HT-29 (cell line): Measurements from ENCODE around the gene IL18R1. TPM values are rescaled to one million over a fixed set of nuclear protein-coding genes. Genes with fewer than 3 reads are reported as not detected.
A peak's percentile ranks its signal among the peaks of the same experiment; 100 is the strongest.

Source experiments
- DNase-seq: peaks from one replicate; pipeline ENCODE4 v3.0.0-alpha.2; 2015; ENCODE audit warnings: low spot score
- total RNA-seq: library from RNA; depleted of rRNA; stranded (reverse); fragments of >200 nt; shearing (Covaris generic); gene quantifications from 2 replicates; pipeline ENCODE4 v1.2.3, GENCODE V29; 2014

IL18R1 gene
- total RNA-seq, 1 experiment from 2014 or later = not detected

DNA sequence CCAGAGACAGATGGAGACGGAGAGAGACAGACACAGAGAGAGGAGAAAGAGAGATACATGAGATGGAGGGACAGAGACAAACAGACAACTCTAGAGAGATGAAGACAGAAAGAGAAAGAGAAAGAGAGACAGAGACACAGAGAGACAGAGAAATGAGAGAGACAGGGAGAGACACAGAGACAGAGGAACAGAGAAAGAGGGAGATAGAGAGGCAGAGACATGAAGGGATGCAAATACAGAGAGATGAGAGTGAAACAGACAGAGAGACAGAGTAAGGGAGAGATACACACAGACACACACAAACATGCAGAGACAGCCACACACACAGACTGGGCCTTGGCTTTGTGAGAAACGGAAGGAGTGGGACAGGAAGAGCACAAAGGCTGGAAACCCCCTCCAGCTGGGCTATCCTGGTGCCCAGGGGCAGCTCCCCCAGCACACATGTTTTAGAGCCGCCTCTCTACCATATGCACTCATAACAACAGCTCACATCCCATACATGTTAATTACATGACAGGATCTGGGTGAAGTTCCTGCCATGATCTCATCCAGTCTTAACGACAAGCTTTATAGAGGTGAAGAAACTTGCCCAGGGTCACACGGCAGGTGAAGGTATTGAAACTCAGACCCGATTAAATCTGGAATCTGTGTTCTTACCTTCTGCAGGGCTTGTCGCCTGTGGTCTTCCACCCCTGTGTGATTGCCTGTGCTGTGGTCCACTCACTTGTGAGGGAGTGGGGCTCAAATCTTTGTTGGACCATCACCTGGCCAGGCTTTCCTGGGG, 32.4 kb downstream of the IL18R1 start:
- no peak for DNase-seq

DNA sequence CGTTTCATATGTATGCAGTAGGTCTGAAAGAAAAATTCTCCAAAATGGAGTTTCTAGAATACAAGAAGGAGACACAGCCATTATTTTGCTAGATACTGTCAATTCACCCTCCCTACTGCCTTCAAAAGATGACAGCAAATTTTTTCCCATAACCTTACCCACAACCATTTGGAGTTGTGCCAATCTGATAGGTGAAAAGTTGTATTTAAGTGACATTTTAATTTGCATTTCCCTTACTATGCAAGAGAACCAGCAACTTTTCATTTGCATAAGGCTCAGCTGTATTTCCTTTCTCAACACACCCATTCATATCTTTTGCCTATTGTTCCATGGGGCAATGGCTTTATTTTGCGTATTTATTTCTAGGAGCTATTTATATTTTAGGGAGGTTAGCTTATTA, 36.0 kb downstream of the IL18R1 start:
- DNase-seq = peak; percentile 34

DNA sequence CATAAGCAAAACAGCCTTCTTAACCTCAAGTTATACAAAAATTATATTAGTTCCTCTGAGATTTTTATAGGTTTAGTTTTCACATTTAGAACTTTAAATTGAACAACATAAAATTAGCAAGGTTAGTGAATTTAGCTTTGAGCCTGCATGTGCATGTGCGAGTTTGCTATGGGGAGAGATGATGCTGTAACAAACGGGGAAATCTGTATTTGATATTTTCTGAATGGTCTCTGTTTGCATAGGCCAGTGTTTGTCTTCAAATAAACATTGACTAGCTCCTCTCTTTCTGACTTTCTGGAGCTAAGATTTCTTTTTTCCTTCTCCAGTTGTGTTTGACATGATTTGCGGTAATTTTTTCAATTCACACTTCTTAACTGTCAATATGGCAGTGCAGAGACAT, 36.5 kb downstream of the IL18R1 start:
- DNase-seq = no peak

DNA sequence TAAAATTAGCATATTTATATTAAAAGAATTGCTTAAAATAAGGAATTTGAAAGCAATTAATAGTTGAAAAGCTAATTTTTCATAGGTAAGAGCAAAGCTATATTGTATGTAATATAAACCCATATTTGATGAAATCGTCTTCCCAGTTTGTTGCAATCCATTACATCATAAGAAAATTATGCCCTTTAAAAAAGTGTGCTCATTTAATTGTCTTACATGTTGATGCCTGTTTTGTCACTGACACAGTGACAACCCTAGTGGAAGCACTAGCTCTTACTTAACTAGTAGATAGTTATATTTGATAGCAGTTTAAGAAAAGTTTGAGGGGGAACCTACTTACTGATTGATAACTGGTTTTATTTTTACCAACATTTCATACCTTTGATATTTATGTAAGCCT, 37.3 kb downstream of the IL18R1 start:
- DNase-seq = no peak

DNA sequence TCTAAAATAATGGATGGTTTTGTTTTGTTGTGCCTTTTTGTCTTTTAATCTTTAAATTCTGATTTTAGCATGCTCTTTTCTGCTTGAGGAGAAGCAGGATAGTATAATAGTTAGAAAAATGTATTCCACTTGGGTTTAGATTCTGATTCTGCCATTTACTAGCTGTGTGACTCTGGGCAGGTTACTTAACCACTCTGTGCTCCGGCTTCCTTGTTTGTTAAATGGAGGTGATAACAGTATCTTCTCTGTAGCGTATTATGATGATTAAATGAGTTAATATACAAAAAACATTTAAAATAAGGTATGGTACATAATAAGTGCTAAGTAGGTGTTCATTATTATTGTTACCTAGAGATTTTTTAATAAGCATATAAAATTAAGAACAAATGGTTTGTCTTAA, 40.4 kb downstream of the IL18R1 start:
- no peak for DNase-seq

DNA sequence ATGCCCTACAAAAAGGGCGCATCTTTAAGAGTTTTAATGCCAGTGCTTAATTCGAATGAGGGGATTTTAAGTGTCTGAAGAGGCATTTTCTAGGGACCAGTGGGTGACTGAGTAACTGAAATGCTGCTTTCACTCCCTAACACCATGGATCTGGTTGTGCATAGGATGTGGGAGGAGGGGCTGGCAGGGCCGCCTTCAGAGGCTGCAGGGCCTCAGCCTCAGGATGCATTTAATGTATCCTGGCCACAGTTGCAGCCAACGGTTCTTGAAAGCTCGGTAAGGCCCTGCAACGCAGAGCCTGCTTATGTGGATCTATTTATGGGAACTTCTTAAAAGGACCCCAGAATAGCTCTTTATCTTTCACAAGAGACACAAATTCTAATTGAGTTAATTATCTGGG, 41.6 kb downstream of the IL18R1 start:
- no peak for DNase-seq

DNA sequence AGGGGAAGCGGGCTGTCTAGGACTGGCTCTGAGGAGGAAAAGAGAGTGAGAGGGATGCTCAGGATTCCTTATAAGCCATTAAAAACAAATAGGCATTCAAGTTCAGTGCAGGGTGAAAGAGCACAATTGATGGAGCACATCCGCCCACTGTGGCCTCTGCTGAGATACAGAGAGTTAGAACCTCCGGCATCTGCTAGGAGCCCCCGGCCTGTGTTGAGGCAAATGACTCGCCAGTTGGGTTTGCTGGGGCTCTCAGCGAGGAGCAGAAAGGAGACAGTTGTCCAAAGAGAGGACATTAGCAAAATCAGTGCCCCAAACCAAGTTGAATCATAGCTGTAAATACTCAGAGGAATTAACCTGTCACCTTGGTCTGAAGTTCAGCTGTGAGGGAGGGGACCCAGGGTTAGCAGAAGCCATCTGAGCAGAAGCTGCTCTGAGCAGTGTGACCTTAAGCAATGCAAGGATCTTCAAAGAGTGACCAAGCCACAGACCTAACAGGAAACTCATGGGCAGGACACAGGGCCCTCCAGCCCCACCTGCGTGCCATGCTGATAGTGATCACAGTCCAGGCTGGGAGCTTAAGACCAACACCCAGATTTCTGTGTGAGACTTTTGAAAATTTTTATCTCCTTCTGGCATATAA, 44.0 kb downstream of the IL18R1 start:
- peak; percentile 13 for DNase-seq

DNA sequence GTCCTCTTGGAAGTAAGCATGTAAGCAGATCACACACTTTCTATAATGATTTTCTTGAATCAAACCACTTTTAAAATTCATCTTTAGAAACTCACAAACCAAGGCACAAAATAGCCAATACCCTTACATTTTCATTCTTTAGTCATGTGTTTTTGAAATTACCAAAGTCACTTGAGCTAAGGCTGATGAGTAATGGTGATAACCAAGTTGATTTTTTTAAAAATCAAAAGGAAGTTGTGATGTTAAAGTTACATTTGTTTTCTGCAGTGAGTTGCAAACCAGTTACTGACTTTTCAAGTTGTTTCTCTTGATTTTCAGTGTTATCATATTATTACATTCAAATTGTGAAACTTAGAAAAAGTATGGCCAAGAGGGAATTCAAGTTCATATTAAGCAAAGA, 45.9 kb downstream of the IL18R1 start:
- DNase-seq = no peak

DNA sequence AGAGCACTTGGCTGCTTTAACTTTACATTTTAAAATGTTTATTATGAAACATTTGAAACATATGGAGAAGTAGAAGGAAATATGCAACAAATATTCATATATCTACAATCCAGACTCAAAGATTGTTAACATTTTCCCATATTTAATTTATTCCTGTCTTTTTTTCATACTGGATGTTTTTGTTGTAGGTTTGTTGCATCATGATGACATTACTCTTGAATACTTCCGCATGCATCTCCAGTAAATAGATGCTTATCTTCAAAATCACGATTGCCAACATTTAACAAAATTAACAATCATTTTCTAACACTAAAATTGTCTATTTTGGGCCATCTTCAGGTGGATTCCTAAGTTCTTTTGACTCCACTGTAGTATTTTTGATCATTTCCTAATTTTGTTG, 46.3 kb downstream of the IL18R1 start:
- no peak for DNase-seq

DNA sequence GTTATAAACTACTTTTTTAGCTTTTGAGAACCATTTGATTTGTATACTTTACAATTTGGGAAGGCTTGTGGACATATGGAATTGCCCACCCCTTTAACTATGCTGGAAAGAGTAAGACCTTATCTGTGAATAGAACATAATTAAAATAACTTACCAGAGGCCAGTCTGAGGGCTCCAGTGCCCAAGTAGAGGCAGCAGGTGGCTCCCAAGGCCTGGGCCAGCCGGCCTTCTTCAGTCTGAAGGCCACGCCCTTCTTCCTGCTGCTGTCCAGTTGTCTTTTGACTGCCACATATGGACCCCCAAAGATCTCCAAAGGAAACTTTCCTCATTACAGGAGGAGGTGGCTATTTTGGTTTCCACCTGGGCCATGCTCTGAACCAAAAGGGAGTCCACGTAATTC, 55.4 kb downstream of the IL18R1 start:
- no peak for DNase-seq

DNA sequence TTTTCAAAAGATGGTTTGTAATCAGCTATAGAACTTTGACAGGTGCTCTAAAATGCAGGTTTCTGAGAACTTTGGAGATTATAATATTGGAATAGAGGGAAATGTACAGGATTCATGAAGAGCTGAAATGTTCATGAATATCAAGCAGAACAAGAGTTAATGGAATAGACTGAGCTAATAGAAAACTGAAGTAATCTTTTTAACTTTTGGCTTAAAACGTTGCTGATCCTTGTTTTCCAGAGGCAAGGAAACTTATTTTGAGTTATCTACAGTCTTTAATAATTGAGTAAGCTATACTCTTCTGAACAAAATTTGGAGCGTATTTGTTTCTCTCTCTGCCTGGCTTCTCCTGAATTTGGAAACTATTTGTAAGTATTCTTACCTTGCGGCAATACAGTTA, 56.6 kb downstream of the IL18R1 start:
- DNase-seq = no peak

DNA sequence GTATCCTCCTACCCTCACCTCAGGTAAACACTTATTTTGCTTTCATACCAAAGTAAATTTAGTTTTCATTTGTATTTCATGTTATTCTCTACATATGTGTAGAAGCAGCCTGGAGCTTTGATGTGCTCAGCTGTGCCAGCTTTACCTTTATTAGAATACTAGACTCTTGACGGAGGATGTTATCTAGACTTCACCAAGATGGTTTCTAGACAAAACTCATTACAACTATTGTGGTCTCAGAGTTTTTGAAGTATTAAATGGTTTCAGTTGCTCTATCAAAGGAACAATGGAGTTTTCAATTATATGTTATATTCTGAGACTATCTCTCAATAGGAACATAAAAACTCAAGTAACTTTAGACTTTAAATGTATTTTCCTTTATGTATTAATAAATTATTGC, 62.4 kb downstream of the IL18R1 start:
- no peak for DNase-seq

DNA sequence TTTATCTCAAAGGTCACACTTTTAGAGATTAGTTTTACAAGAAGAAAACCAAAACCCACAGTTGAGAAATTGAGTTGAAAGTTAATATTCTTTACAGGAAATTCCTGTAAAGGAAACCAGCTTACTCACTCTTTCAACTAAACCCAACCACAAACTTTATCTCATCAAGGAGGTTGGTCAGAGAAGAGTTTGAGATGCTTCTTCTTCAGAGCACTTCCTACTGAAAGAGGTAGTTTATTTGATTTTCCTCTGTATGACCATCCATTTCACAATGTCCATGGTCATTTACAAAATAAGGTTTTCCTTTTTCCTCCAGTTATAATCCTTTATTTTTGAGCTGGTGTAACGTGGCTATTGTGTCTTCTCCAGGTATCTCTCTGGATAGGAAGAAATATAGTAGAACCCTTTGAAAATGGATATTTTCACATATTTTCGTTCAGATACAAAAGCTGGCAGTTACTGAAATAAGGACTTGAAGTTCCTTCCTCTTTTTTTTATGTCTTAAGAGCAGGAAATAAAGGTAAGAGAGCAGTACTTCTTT, 62.9 kb downstream of the IL18R1 start:
- DNase-seq = no peak

DNA sequence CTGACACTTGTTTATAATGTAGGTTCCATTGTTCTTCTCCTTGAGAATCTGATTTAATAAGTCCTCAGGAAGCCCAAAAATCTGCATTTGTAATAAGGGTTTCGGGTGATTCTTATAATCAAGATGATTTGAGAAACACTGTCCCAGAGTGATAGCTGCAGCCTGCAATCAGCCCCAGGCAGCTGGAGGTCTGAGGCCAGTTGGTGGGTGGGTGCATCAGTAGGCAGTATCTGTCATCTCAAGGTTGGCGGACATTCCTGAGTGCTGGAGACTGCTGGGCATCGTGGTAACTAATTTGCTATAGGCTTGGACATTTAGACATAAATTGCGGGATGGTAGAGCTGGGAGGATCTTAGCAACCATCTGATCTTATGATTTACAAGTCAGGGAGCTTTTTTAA, 64.7 kb downstream of the IL18R1 start:
- DNase-seq = no peak

DNA sequence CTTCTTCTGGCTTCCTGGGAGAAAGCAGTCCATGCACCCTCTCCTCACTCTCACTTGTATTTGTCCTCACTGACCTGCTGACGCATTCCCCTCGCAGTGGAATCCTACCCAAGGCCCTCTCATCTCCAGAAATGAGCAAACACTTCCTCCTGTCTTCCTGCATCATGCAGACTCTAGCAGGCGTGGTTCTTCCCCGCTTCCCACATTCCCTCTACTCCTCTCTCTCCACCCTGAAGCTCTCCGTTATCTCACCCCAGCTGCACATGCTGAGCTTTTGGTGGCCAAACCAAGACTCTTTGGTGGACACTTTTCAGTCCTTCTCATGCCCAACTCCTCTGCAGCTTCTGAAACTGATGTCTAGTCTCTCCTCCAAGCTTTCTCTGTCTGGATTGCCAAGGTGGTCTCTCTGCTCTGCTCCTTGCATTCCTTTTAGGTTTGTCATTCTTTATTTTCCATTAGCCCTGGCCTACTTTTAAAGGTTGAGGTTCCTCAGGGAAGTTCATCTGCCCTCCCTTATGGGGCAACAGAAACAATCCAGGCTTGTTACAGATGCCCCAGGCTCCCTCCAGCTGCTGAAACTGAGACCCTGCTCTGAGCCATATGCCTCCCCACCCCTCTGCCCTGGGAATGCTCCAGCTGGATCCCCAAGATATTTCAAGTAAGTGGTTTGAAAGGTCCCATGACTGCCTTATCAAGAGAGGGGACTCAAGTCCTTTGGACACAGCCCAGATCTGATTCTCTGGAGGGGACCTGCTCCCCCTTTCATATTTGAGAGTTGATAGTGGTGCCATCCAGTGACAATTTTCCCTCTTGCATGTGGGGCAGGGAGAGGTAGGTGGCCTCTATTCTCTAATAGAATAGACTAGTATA, 66.5 kb downstream of the IL18R1 start:
- DNase-seq = no peak

DNA sequence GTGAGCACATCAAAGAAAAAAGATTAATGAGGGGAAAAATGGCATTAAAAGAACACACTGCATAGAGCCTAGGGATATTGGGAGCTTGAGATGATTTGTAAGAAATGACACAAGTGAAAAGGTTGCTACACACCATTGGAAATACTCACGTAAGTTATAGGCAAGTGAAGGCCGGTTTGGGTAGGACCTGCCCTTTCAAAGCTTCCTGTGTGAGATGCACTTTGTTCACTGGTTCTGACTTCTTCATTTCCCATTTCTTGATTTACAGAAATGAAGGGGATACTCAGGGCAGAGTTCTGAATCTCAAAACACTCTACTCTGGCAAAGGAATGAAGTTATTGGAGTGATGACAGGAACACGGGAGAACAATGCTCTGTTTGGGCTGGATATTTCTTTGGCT, 67.3 kb downstream of the IL18R1 start, which contains the start of gene IL18RAP:
TSS of gene IL18RAP (plus strand) at position 251 of the 400 bp plus-strand sequence. CDS start at position 369, 118 bp downstream.
- no peak for DNase-seq

DNA sequence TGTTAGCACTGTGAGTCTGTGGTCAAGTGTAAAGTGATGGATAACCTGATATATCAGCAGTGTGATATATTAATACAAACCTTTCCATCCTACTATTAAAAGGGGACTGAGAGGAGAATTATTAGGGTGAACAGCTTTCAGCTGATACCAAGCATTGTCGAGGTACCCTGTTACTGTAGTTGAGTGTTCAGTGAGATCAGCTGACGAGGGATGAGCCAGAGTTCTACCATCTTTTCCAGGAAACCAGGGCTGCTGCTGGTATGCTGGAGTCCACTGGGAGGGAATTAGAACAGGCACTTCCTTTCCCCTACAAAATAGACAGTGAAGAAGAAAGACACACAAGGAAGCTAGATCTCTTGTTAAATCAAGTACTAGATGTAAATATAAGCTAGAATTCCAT, 67.8 kb downstream of the IL18R1 start:
- DNase-seq = no peak

DNA sequence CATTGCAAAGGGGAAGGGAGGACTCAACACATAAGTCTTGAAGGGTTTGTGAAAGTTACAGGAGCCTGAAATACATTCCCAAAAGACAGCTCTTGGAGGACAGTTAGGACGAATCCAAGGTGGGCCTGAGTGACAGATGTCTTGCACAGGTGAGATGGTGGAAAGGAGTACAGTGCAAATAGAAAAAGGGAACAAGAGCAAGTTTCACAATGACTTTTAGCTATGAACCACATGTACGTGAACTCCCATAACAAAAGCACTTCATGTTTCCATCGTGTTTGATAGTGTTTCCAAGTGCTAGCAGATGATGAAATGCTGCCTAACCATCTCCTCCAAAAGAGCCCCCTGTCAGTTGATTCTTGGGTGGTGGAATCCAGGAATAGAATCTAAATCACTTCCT, 69.2 kb downstream of the IL18R1 start:
- DNase-seq = no peak

DNA sequence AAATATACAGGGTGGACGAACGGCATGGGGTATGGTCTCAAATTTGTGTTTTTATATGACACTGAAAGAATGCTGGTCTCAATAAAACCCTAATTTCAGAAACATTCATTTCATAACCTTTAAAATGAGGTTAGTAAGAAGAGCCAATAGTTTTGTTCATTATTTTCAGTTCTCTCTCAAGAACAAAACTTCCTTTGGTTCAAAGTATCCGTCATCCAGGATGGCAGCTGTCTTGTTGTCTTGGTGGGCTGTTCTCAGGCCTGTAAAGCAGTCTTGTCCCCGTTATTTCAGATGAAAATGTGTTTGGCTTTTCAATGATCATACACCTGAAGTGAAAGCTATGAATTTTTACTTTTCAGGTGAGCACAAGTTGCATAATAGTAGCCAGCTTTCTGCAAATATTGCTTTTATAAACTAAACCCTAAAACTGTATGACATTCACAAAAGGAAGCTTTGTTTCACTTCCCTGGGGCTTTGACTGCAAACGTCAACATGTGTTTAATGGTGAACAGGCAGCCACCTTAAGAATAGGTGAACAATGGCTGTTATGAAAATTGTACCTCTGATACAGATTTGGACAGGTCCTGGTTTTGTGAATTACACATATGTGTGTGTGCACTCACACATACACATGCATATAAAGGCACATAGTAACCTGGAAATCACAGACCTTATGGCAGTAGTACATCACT, 70.0 kb downstream of the IL18R1 start:
- DNase-seq = no peak

DNA sequence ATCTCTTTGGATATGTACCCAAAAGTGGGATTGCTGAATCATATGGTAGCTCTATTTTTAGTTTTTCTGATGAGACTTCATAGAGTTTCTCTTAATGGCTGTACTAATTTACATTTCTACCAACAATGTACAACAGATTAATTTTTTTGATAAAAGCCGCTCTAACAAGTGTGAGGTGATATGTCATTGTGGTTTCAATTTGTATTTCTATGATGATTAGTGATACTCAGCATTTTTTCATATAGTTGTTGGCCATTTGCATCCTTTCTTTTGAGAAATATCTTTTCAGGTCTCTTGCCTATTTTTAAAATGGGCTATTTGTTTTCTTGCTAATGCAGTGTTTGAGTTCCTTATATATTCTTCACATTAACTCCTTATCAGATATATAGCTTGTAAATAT, 71.7 kb downstream of the IL18R1 start:
- no peak for DNase-seq

DNA sequence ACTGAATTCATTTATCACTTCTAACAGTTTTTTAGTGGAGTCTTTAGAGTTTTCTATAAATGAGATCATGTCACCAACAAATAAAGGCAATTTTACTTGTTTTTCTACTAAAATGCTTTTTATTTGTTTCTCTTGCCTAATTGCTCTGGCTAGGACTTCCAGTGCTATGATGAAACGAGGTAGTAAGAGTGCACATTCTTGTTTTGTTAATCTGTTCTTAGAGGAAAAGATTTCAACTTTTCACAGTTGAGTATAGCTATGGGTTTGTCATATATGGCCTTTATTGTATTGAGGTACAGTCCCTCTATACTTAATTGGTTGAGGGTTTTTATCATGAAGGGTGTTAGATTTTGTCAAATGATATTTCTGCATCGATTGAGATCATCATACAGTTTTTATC, 73.0 kb downstream of the IL18R1 start:
- no peak for DNase-seq

DNA sequence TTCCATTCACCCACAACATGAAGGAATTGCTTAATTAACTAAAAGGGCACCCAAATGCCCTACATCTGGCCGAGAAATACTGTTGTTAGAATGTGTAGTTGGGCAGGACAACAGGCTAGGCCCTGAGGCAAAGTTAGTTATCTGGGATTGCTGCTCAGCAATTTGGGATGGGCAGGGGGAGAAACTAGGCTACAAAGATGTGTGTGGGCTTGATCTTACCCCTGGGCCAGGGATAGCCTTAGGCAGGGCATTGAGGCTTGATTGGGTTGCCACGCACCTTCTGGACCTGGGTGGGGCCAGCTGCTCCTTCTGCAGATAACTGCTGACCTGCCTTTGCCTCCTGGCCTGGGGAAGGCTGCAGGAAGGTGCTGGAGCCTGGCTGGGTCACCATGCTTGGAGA, 76.8 kb downstream of the IL18R1 start:
- DNase-seq = no peak
